Articular chondrocyte of knee joint (primary cell): ENCODE results near the gene HYAL2. TPM values are rescaled to one million over a fixed set of nuclear protein-coding genes. Genes with fewer than 3 reads are reported as not detected.

Experiments
- total RNA-seq: library from RNA; depleted of rRNA; stranded (reverse); fragments of >200 nt; gene quantifications from 2 replicates; pipeline ENCODE4 v1.2.3, GENCODE V29; 2012

The HYAL2 gene, protein sequence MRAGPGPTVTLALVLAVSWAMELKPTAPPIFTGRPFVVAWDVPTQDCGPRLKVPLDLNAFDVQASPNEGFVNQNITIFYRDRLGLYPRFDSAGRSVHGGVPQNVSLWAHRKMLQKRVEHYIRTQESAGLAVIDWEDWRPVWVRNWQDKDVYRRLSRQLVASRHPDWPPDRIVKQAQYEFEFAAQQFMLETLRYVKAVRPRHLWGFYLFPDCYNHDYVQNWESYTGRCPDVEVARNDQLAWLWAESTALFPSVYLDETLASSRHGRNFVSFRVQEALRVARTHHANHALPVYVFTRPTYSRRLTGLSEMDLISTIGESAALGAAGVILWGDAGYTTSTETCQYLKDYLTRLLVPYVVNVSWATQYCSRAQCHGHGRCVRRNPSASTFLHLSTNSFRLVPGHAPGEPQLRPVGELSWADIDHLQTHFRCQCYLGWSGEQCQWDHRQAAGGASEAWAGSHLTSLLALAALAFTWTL
- 25.9 and 27.8 TPM in 2 replicates for total RNA-seq

DNA sequence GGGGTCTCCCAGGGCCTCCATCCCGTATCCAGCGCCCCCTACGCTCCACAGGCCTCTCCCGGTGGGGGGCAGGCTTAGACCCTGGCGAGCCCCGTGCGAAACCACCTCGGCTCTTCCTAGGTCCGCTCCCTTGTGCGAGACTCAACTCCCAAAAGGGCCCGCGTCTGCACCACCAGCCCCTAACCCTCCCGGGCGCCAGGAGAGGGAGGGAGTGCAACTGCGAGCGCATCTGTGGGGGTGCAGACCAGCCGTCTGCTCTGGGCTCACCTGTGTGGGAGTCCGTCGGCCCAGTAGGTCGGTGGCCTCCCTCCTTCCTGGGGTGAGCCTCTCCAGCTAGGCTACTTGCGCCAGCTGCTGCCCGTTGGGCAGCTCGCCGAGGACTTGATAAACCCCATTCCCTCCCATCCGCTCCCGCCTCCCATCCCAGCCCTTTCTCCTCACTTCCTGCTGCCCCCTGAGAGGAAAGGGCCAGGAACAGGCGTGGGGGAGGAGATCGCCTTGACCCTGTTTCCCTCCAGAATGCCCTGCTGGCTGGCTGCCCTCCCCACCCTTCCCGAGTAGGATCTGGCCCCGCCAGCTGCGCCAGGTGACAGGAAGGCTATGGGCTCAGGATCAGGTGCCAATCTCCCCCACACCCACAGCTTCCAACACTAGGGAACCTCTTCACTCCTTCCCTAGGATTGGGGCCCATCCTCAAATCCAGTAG is at the start of gene HYAL2:
HYAL2 (minus strand) TSS at position 360 of the 706 bp plus-strand sequence. CDS start 2,256 bp downstream, outside the sequence.

DNA sequence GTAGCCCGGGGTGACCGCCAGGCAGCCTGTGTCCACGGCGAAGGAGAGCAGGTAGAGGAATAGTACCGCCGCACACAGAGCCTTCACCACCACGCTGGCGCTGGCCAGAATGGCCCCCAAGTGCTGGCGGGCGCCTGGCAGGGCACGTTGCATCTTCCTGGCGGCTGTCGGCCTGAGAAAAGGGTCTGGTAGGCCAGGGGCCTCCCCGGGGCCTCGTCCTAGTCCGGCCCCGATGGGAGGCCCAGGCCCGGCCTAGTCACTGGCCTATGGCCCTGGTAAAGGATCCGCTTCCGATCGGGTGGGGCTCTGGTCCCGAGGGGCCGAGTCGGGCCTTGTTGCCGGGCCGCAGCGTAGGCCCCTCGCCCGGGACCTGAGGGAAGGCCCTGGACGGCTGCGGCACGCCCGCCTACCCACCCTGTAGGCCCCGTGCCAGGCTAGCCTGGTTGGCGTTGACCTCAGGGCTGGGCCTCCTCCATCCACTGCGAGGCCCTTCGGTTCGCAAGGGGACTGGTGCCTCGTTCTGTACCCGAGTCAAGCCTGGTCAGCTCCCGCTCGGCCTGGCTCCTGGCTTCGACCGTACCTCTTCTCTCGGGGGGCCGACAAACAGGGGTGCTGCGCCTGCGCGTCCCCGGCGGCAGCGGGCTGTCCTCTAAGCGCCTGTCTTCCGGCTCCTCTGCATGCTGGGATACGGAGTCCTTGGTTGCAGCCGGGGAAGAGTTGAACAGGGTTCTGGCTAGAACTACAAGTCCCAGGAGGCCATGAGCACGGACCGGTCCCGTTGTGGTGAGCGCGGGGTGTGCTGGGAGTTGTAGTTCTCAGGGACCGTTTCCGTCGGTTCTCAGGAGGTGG is 36.6 kb upstream of the HYAL2 start, which contains the start of gene TMEM115:
TMEM115 (minus strand) TSS at position 611 of the 849 bp plus-strand sequence; CDS start at position 153, 458 bp downstream.

DNA sequence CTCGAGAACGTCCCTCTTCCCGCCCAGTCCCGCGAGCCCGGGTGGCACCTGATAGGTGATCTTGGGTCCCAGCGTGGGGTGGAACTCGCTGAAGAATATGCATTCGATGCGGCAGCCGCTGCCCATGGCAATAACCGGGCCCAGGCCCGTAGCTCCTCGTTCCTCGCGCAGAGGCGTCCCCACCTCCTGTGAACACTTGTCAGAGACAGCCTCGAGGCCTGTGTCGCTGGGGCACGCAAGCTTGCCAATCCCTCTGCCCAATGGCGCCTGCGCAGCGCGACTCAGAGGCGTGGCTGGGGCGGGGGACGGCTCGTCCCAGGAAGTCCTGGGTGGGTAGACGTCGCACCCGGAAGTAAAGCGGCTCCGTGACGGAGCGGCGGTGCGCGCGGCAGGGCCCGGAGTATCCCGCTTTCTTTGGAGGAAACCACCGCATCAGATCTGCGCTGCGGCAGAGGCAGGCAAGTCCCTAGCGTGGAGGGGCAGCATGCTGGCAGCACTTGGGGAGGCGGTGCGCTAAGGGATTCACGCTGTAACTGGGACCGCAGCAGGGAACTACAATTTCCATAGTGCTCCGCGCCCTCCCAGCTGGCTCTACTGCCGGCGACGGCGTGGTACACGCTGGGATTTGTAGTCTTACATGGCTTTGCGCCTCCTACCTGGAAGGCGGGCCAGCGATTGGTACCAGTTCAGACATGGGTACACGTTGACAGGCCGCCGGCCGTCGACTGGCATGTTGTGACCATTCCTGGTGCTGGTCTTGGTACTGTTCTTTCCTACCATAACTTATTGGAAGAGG is 28.2 kb upstream of the HYAL2 start, which contains the start of the genes CYB561D2 and NPRL2:
CYB561D2 (plus strand) TSS at position 336 of the 796 bp plus-strand sequence. CDS start 572 bp downstream, outside the sequence.
NPRL2 (minus strand) TSS at position 249 of the 796 bp plus-strand sequence; CDS start at position 126, 123 bp downstream.

DNA sequence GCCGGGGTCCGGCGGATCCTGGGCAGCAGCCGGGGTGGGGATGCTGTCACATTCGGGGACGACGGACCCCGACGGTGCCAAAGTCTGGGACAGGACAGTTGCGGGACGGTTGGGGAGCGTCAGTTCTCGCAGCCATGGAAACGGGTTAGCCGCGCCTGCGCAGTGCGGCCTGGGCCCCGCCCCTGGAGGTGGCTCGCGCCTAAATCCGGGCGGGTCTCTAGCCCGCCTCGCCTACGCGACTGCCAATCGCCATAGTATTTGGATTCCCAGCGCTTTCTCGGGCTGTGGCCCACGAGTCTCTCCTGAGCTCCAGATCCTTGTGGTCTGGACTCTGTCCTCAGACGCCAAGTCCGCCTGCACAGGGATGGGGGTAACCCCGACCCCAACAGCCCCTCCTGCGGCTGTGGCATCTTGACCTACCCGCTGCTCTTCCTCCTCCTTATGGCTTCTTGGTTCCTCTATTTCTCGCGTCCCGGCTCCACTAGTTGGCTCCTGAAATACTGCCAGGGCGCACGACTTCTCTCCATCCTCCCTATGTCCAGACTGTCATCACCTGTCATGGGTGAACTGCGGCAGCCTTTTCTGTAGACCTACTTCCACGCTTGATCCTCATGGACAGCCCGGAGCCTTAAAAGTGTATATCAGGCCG is 23.2 kb upstream of the HYAL2 start, which contains the start of gene ZMYND10:
ZMYND10 (minus strand) TSS at position 147 of the 649 bp plus-strand sequence. CDS start 153 bp downstream, outside the sequence.

DNA sequence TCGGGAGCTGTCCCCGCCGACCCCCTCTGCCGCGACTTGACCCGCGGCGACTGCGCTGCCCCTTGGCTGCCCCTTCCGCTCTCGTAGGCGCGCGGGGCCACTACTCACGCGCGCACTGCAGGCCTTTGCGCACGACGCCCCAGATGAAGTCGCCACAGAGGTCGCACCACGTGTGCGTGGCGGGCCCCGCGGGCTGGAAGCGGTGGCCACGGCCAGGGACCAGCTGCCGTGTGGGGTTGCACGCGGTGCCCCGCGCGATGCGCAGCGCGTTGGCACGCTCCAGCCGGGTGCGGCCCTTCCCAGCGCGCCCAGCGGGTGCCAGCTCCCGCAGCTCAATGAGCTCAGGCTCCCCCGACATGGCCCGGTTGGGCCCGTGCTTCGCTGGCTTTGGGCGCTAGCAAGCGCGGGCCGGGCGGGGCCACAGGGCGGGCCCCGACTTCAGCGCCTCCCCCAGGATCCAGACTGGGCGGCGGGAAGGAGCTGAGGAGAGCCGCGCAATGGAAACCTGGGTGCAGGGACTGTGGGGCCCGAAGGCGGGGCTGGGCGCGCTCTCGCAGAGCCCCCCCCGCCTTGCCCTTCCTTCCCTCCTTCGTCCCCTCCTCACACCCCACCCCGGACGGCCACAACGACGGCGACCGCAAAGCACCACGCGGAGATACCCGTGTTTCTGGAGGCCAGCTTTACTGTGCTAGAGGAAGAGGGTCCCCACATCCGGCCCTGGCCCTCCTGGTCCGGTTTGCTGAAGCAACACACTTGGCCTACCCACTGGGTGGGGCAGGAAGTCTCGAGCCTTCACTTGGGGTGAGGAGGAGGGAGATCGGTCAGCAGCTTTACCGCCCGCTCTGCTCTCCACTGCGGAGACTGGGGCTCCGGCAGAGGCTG is 18.1 kb upstream of the HYAL2 start, which contains the start of gene RASSF1:
RASSF1 (minus strand) TSS at position 389 of the 882 bp plus-strand sequence; CDS start at position 358, 31 bp downstream.

DNA sequence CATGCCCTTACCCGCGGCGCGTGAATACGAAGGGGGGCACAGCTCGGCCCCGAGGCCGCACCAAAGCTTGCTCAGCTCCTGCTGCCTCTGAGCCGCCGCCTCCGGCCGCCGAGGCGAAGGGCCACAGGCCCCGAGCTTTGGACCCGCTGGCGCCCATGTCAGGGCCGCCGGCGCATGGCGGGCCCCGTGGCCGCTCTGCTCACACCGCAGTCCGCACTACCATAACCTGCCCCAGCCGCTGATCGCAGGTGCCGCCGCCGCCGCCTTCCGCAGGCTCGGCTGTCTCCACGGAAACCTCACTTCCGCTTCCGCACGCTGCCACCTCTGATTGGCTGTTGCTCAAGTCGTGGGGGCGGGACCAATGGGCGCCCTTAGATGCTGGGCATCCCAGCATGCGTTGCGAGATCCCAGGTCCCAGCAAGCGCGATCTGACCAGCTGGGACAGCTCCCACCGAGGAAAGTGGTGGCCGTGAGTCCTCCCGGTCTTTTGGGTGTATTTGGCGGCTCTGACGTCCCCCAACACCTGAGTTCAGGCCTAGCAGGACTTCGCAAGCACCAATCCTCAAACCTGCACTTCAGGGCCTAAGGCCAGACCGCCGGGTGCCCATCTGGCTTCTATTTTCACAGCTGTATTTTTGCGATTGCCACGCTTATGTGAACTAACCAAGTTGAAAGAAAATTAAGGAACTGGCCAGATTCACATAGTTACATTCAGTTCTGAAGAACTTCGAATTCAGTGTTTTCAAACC is 5.6 kb upstream of the HYAL2 start, which contains the start of gene TUSC2:
TUSC2 (minus strand) TSS at position 281 of the 749 bp plus-strand sequence; CDS start at position 157, 124 bp downstream.

DNA sequence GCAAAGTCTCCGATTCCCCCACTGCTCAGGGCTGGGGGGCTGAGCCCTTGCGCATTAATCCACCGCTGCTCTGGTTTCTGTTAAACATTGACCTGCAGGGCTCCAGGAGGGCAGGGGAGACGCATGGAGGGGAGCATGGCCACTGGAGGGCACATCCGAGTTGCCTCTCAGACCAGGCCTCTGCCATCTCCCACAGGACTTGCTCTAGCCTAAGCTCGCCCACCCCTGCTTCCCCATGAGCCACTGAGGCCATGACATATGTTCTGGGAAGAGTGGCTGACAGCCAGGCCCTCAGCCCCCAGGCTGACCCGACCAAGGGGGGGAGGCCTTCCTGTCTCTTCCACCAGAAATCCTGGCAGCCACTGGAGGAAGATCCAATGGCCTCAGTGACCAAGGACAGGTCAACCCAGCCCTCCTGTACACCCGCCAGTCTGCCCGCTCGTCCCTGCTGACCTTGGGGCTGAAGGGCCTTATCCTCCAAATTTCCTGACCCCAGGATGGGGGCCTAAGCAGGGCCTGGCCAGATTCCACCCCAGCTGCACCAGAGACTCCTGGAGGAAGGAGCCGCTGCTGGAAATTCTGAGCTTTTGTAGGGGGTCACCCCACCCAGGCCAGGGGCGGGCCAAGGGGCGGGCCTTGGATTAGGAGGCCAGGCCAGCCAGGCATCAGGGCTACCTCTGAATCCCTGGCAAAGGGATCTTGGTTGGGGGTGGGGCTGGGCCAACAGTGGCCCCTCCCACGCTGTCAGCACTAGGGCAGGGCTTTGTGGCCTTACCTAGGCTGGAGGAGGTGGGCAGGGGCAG is 19.3 kb downstream of the HYAL2 start, which contains the start of gene HYAL1:
HYAL1 (minus strand) TSS at position 562 of the 803 bp plus-strand sequence. CDS start 618 bp downstream, outside the sequence.

DNA sequence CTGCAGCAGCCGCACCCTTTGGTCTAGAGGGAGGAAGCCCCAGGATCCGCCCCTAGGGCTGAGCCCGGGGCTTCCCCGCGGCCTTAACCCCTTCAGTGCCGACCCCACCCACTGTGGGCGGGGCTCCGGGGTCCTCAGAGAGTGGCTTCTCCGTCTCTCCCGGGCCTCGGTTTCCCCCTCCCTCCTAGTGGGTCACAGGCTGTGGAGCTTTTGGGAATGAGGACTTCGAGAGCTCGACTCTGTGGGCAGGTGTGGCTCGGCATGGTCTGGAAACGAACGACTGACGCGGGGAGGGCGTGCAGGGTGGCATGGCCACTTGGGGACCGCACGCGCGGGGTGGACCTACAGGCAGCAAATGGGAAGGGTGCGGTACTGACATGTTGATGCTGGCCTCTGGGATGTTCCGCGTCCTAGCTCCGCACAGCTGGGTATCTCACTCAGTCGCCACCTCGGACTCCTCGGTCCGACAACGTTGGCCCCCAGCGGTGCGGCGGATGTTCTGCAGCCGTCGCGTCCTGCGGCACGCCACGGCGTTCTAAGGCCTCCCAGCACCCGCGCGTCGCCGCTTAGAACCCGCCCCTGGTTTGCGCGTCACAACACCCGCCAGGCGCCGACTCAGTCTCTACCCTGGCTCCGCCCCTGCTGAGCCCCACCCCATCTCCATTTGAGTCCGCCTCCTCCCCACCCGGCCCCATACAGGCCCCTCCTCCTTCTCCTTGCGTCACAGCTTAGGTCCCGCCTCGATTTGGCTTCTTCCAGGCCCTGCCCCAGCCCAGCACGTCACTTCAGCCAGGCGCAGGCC is 23.5 kb downstream of the HYAL2 start, which contains the start of the genes HYAL3 and NAA80:
HYAL3 (minus strand) TSS at position 570 of the 802 bp plus-strand sequence. CDS start 3,803 bp downstream, outside the sequence.
NAA80 (minus strand) TSS at position 570 of the 802 bp plus-strand sequence. CDS start 1,942 bp downstream, outside the sequence.

DNA sequence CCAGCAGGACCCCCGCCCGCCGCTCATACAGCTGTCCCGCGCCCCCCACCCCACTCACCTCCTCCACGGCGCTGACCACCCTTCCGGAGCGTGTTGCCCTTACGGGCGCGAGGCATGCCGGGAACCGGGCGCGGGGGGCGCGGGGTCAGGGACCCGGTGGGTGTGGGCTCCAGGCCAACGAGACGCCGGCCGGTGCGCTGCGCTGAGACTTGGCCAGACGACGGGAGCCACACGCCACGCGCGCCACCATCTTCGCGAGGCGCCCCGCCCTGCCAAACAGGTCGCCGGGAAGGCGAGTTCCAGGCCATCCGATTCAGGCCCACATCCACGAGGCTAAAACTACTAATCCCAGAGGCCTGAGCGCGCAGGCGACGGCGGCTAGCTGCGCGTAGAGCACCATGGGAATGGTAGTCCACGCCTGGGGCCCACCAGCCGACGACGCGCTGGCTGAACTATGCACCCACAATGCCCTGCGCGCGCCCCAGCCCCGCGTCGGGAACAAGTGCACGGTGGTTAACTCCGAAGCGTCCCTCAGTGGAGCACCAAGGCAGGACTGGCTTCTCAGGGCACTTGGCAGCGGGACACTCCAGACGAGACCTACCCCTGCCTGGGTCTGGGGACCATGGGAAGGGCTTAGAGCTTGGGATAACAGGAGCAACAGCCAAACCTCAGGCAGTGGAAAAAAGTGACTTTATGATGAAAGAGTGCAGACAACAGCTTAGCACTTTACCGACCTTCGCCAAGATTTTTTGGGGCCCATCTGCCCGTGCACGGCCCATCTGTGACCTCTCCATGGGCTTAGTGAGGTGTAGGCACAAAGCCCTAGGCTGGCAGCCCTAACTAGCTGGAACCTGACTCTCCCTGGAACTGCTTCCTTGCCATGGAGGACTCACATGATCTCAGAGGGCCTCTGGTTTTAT is 30.1 kb downstream of the HYAL2 start, which contains the start of gene IFRD2:
IFRD2 (minus strand) TSS at position 271 of the 920 bp plus-strand sequence; CDS start at position 116, 155 bp downstream.

DNA sequence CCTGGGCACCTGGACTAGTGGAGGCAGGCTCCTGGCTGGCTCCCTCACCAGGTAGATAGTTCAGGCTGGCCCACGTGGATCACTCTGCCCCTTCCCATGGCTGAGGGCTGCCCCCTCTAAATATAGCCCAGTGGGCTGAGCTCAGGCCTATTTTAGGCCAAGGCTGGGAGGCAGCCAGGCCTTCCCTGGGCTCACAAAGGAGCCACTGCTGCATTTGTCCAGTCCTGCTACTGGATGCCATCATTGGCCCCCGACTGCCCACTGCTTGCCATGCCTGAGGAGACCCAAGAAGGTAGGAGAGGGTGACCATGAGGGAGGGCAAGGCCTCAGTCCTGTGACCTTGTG is 43.7 kb downstream of the HYAL2 start, which contains the start of gene LSMEM2:
LSMEM2 (plus strand) TSS at position 208 of the 345 bp plus-strand sequence; CDS start at position 235, 27 bp downstream.

DNA sequence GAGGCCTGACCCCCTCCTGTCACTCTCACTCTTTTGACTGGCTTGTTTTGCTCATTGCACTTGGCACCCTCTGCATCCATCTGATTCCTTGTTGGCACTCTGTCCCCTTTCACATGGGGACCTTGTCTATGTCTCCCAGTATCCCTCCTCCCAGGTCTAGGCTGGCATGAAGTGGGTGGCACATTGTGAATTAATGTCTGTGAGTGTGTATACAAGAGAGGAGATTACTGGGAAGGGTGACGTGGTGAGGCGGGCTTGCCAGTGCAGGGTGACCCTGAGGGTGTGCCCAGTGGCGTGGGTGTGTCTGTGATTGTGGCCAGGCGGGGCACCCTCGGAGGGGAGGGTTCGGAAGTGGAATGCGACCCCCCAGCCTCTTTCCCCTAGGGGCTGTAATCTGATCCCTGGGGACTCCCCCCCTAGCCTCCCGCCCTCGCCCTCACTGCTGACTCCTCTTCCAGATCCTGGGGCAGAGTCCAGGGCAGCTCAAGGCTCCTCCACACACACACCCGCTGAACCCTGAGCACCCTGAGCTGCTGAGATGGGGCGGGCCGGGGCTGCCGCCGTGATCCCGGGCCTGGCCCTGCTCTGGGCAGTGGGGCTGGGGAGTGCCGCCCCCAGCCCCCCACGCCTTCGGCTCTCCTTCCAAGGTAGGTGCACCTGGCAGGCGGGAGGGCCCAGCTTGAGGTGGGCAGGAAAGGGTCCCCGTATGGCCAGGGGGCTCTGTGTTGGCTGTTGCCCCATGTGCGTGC is 53.7 kb downstream of the HYAL2 start, which contains the start of gene SEMA3B:
SEMA3B (plus strand) TSS at position 445 of the 749 bp plus-strand sequence; CDS start at position 539, 94 bp downstream.

